Mammary epithelial cell (primary cell): Measurements from ENCODE around the gene STOM.

Source experiments
- EZH2 ChIP-seq: IDR thresholded peaks from 2 replicates; pipeline ENCODE4 v1.6.1; 2012; ENCODE audit warnings: low read length, inconsistent platforms, borderline replicate concordance
- TF ChIP-seq, protein P1 (sequence below), 2 donors: IDR thresholded peaks in 1 of 2; conservative IDR thresholded peaks in 1 of 2; 2 replicates each; pipeline ENCODE4 v1.5.1; 2011 to 2012; ENCODE audit warnings: inconsistent platforms in 2 of 2, low read length in 2 of 2, mild to moderate bottlenecking in 2 of 2, control low read depth in 1 of 2, low read depth in 1 of 2; ENCODE audit not compliant: insufficient read depth in 1 of 2; ENCODE audit errors: extremely low read depth in 1 of 2

DNA sequence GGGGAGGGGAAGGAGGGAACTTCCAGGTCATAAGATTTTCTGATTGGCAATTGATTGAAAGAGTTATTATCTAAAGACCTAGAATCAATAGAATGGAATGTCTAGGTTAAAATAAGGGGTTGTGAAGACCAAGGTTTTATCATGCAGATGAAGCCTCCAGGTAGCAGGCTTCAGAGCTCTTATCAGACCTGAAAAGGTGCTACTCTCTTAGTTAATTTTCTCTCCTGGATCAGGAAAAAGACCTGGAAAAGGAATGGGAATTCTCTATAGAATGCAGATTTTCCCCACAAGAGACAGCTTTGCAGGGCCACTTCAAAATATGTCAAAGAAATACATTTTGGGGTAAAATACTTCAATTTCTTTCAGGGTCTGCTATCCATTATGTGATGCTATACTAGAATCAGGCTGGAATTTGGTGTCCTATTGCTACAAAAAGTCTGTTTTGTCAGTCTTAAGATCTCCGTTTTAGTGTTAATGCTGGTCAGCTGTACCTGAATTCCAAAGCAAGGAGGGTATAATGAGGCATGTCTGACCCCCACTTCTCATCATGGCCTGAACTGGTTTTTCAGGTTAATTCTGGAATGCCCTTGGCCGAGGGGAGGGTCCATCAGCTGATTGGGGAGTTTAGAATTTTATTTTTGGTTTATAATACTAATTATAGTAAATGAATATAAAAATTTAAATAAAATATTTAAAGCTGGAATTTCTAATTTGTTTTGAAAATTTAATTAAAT, 16.6 kb upstream of the STOM start:
- TF ChIP-seq, protein P1, sequence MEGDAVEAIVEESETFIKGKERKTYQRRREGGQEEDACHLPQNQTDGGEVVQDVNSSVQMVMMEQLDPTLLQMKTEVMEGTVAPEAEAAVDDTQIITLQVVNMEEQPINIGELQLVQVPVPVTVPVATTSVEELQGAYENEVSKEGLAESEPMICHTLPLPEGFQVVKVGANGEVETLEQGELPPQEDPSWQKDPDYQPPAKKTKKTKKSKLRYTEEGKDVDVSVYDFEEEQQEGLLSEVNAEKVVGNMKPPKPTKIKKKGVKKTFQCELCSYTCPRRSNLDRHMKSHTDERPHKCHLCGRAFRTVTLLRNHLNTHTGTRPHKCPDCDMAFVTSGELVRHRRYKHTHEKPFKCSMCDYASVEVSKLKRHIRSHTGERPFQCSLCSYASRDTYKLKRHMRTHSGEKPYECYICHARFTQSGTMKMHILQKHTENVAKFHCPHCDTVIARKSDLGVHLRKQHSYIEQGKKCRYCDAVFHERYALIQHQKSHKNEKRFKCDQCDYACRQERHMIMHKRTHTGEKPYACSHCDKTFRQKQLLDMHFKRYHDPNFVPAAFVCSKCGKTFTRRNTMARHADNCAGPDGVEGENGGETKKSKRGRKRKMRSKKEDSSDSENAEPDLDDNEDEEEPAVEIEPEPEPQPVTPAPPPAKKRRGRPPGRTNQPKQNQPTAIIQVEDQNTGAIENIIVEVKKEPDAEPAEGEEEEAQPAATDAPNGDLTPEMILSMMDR (conservative IDR thresholded peaks at IDR 0.05 in 1 of 2, IDR thresholded peaks at IDR 0.05 in 1 of 2; ENCODE audit: extremely low read depth in 1 of 2, insufficient read depth in 1 of 2, low read depth in 1 of 2, low read length in 2 of 2) = no peak
- no peak for TF ChIP-seq EZH2
